Measurements from ENCODE around the gene HYAL3.

The HYAL3 gene, protein sequence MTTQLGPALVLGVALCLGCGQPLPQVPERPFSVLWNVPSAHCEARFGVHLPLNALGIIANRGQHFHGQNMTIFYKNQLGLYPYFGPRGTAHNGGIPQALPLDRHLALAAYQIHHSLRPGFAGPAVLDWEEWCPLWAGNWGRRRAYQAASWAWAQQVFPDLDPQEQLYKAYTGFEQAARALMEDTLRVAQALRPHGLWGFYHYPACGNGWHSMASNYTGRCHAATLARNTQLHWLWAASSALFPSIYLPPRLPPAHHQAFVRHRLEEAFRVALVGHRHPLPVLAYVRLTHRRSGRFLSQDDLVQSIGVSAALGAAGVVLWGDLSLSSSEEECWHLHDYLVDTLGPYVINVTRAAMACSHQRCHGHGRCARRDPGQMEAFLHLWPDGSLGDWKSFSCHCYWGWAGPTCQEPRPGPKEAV

DNA sequence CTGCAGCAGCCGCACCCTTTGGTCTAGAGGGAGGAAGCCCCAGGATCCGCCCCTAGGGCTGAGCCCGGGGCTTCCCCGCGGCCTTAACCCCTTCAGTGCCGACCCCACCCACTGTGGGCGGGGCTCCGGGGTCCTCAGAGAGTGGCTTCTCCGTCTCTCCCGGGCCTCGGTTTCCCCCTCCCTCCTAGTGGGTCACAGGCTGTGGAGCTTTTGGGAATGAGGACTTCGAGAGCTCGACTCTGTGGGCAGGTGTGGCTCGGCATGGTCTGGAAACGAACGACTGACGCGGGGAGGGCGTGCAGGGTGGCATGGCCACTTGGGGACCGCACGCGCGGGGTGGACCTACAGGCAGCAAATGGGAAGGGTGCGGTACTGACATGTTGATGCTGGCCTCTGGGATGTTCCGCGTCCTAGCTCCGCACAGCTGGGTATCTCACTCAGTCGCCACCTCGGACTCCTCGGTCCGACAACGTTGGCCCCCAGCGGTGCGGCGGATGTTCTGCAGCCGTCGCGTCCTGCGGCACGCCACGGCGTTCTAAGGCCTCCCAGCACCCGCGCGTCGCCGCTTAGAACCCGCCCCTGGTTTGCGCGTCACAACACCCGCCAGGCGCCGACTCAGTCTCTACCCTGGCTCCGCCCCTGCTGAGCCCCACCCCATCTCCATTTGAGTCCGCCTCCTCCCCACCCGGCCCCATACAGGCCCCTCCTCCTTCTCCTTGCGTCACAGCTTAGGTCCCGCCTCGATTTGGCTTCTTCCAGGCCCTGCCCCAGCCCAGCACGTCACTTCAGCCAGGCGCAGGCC lies at the start of gene HYAL3, which contains the start of gene NAA80:
Gene HYAL3, minus strand, starts transcription at position 570 of the 802 bp plus-strand sequence. CDS start 3,803 bp downstream, outside the sequence.
Gene NAA80, minus strand, starts transcription at position 570 of the 802 bp plus-strand sequence. CDS start 1,942 bp downstream, outside the sequence.
- peak; percentile 94 for DNase-seq (ENCODE audit: low read depth)

DNA sequence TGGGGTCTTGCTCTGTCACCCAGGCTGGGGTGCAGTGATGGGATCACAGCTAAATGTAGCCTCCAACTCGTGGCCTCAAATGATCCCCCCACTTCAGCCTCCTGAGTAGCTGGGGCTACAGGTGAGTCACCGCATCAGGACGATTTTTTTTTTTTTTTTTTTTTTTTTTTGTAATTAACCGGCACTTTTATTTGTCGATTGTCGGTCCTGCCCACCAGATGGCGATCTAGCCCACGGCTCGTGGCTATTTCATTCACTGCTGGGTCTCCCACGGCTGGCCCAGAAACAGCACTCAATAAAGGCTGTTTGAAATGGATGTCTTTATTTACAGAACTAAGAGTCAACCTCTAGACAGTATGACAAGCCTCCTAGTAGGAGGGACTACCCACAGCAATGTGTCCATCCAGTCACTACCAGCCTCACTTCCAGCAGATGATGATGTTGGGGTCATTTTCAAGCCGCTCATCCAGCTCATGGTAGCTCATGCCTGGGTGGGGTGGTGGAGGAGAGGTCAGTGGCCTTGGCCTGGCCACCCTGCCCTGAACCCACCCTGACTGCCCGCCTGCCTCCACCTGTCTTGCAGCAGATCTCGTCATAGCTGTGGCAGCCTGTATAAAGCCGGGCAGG lies 48.1 kb upstream of the HYAL3 start:
- no peak for DNase-seq (ENCODE audit: low read depth)

DNA sequence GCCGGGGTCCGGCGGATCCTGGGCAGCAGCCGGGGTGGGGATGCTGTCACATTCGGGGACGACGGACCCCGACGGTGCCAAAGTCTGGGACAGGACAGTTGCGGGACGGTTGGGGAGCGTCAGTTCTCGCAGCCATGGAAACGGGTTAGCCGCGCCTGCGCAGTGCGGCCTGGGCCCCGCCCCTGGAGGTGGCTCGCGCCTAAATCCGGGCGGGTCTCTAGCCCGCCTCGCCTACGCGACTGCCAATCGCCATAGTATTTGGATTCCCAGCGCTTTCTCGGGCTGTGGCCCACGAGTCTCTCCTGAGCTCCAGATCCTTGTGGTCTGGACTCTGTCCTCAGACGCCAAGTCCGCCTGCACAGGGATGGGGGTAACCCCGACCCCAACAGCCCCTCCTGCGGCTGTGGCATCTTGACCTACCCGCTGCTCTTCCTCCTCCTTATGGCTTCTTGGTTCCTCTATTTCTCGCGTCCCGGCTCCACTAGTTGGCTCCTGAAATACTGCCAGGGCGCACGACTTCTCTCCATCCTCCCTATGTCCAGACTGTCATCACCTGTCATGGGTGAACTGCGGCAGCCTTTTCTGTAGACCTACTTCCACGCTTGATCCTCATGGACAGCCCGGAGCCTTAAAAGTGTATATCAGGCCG lies 46.5 kb upstream of the HYAL3 start, which contains the start of gene ZMYND10:
Gene ZMYND10, minus strand, starts transcription at position 147 of the 649 bp plus-strand sequence. CDS start 153 bp downstream, outside the sequence.
- no peak for DNase-seq (ENCODE audit: low read depth)

DNA sequence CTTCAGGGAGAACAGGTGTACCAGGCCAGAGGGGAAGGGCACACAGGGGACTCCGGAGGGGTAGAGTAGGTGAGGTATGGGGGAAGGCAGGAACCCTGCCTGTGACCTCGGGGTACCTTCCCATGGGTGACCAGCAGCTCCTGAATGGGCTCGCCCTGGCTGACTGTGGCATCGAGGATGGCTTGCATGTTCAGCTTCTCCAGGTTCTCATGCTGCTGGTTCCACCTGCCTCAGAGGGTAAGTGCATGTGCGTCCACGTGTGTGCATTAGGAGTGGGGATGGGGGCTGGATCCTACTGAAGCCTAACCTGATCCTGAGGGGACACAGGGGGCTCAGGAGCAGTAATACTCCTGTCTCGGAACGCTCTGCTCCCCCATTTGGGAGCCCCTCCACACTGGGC lies 45.8 kb upstream of the HYAL3 start:
- no peak for DNase-seq (ENCODE audit: low read depth)

DNA sequence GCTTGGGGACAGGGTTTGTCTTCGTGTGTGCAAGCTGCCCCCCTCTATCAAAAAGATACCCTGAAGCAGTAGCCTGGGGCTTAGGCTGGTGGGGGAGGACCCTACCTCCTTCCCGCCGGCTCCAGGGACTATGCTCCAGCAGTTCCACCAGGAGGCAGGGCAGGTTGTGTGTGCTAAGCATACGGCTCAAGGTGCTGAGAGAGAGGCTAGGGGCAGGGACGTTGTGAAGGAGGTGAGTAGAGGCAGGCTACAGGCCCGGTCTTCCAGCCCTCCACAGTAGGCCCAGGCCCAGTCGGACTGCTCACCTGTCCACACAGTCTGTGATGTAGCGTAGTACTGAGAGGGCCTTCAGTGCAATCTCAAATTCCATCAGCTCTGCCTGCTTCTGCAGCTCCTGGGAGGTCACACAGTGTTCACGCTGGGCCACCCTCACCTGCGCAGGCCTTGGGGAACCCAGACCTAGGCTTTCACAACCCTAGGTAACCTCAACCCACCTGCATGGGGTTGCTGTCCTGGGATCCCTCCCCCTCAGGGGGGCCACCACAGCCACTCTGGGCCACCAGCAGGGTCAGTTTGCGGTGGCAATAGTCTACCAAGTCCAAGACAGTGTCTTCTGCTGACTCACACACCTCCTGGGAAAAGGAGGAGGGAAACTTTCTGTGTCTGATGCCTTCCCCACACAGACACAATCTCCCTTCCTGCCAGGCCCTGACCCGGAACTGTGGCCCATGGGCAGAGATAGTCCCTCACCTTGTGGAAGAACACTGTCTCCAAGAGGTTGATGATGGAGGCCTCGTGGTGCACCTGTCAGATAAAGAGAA lies 43.8 kb upstream of the HYAL3 start:
- DNase-seq (ENCODE audit: low read depth), result no peak

DNA sequence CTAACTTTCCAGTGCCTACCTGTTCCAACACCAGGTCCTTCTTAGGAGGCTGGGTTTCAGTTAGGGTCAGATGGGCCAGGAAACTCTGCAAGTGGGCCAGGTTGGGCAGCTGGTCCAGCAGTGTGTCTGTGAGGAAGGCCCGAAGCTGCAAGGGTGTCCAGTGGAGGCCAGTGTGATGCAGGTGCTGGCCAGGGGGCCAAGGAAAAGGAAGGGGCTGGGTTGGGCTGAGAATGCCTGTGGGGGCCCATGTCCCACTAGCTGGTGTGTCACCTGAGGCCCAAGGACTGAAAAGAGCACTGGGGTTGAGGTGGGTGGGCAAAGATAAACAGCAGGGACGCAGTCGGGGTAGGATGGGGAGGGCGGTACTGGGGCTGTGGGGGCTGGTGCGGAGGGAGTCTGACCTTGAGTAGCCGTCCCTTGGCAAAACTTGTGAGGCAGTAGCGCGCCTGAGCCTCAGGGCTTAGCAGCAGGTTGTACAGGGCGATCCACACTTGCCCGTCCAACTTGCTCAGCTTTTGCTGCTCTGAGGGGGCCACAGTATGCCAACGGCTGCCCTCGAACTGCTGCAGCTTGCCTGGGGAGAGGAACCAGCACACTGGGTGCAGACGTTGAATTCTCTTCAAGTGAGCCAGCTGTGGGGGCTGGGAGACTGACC lies 42.9 kb upstream of the HYAL3 start:
- DNase-seq (ENCODE audit: low read depth), result no peak

DNA sequence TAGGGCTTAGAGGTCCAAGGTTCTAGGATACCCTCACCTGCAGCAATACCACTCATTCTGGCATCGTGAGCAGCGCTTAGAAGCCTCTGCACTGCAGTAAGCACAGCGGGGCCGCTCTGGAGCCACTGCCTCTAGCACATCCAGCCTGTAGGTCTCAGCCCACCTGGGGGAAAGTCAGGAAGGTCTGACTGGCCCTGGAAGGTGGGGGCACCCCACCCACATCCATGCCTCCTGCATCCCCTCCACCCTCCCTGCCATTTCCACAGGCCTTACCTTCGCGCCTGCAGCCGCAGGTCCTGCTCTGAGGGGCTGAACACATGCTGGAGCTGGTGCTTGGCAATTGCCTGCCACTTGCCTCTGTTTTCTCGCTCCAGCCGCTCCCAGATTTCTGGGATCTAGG lies 42.3 kb upstream of the HYAL3 start:
- no peak for DNase-seq (ENCODE audit: low read depth)

DNA sequence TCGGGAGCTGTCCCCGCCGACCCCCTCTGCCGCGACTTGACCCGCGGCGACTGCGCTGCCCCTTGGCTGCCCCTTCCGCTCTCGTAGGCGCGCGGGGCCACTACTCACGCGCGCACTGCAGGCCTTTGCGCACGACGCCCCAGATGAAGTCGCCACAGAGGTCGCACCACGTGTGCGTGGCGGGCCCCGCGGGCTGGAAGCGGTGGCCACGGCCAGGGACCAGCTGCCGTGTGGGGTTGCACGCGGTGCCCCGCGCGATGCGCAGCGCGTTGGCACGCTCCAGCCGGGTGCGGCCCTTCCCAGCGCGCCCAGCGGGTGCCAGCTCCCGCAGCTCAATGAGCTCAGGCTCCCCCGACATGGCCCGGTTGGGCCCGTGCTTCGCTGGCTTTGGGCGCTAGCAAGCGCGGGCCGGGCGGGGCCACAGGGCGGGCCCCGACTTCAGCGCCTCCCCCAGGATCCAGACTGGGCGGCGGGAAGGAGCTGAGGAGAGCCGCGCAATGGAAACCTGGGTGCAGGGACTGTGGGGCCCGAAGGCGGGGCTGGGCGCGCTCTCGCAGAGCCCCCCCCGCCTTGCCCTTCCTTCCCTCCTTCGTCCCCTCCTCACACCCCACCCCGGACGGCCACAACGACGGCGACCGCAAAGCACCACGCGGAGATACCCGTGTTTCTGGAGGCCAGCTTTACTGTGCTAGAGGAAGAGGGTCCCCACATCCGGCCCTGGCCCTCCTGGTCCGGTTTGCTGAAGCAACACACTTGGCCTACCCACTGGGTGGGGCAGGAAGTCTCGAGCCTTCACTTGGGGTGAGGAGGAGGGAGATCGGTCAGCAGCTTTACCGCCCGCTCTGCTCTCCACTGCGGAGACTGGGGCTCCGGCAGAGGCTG lies 41.5 kb upstream of the HYAL3 start, which contains the start of gene RASSF1:
Gene RASSF1, minus strand, starts transcription at position 389 of the 882 bp plus-strand sequence. Its CDS starts 31 bp downstream, at position 358.
- no peak for DNase-seq (ENCODE audit: low read depth)

DNA sequence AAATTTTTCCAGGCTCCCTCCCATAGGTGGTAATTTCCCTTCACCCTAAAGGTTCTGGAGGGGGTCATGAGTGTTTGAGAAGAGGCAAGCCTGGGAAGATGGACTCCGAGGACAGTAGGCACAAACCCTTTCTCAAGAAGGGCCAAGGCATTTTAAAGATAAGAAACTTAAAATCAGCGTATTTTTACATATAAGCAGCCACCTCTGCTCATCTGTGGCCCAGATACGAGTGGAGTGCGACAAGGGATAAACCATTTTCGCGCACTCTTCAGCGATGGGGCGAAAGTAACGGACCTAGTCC lies 40.9 kb upstream of the HYAL3 start:
- DNase-seq (ENCODE audit: low read depth), result no peak

DNA sequence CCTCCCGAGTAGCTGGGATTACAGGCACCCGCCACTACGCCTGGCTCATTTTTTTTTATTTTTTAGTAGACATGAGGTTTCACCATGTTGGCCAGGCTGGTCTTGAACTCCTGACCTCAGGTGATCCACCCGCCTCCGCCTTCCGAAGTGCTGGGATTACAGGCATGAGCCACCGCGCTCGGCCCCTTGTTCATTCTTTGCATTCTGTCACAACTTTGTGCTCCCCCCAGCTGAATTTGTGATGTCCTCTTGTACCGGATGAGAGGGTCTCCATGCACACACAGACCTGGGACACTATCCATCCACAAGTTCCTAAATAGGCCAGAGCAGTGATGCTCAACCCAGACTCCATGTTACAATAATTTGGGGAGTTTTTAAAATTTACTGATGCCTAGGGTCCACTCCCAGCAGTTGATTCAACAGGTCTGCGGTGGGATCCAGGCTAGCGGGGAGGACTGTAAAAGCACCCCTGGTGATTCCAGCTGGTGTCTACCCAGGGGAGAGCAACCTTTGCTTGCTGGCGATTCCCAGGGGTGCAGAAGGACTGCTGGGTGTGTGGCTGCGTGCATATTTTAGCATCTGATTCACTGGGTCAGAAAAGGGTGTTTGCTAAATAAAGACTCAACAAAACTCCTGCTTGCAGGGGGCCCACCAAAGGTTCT lies 40.4 kb upstream of the HYAL3 start:
- DNase-seq (ENCODE audit: low read depth), result no peak

DNA sequence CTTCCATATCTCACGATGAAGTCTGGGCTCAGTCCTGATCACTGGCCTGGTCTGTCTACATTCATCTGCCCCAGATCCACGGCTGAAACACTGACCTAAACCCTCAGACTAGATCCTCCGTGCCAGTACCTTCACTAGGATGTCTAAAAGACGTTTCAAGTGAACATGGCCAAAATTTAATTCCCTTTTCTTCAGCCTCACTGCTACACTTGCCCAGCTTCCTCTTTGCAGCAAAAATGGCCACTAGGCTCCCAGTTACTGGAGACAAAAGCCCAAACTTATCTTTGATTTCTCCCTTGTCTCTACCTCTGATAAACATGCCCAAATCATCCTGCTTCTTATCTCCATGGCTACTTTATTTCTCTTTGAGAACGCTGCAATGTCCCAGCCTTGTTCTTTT lies 39.8 kb upstream of the HYAL3 start:
- DNase-seq (ENCODE audit: low read depth), result no peak

DNA sequence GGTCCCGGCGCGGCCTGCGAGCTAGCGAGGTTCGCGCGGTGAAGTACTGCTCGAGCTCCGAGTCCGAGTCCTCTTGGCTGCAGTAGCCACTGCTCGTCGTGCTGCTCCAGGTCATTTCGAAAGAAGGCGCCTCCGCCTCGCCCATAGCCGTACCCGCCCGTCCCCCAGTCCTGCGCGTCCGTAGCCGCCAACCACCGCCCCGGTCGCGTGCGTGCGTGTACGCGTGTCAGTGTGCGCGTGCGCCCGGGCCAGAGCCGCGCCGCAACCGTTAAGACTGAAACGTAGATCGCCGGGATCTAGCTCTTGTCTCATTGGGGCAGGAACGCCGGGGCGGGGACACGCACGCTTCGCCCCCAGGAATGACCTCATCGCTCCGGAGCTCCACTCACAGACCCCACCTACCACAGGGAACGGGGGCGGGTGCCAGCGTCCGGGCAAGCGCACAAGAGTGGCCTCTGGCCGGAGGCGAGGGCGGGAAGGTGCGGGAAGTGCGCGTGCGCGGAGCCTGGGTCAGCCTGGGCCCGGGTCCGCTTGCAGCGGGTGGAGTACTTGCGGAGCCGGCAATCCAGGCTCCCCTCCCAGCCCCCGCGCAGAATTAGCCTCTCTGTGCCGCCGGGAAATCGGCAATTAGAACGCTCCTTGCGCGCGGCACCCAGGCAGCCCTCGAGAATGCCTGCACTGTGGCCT lies 38.1 kb upstream of the HYAL3 start:
- DNase-seq (ENCODE audit: low read depth), result peak; percentile 85

DNA sequence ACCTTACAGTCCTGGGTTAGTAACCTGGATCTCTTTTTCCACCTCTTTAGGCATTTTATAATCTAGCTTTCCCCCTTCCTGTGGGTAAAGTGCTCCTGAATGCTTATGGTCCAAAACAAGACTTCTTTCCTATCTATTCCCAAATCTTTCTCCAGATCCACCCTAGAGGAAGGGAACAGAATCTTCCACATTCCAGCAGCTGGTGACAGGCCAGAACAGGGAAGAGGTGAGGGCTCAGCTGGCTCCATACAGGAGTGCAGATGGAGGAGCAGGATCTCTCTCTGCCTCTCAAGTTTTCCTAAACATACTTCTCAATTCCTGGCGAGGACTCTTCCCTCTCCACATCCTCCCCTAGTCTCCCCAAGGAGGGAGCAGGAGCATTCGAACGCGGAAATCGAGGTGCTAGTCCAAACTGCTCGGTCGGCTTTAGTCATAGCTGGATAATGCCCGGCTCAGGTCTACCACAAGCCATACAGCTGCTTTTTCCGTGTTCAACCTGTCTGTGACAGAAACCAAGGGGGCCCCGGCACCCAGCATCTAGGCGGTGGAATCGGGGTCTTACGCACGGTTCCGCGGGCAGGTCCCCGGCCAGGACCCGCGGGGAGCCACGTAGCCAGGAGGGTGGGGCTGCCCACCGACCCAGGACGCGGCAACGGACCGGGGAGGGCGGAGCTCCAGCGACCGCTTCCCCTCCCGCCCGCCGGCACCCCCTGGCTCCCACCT lies 37.4 kb upstream of the HYAL3 start:
- no peak for DNase-seq (ENCODE audit: low read depth)

DNA sequence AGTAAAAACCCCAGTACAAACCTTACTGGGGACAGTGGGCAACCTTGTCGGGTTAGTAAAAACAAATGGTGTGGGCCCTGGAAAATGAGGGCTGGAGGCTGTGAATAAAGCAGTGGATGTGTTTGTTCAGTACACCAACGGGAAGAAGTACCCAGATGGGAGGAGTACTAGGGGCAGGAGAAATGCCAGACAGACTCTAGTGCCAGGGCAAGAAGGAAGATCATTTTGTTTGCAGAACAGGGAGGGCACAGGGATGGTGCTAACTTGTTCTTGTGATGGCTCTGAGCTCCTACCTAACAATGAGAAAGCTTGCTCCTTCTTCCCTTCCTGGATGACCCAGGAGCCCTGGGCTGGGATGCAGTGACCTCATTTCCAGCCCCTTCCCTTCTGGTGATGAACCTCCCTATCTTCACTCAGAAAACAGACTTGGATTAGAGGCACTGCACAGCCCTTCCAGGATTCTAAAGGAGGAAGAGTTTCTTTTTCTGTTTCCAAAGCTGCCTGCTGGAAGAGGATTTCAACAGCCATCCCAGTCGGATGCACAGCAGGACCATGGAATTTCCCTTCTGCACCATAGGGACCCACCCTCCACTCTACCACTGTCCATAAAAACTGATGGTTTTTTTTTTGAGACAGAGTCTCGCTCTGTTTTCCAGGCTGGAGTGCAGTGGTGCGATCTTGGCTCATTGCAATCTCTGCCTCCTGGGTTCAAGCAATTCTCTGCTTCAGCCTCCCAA lies 35.3 kb upstream of the HYAL3 start:
- no peak for DNase-seq (ENCODE audit: low read depth)

DNA sequence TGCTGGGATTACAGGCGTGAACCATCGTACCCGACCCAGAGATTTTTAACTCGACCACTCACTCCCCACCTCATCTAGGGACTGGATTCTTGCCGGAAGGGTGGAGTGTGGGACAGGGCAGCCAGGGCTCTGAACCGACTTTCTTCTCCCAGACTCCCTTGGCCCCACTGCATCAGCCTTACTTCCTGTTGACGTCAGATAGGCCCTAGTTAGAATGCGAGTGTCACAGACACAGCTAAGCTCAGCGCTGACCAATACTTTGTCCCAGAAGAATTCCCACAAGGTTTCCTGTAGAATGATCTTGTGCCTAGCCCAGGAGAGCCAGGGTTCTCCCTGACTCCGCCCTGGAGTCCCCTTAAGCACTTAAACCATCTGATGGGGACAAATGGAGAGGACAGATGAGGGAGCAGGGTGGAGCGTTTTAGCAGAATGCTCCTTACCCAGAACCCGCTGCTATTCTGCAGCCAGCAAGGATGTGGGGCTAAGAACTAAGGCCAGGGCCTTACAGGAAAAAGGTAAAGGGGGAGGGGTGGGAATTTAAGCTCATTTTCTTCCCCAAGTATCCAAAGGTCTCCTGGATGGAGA lies 34.6 kb upstream of the HYAL3 start:
- no peak for DNase-seq (ENCODE audit: low read depth)

DNA sequence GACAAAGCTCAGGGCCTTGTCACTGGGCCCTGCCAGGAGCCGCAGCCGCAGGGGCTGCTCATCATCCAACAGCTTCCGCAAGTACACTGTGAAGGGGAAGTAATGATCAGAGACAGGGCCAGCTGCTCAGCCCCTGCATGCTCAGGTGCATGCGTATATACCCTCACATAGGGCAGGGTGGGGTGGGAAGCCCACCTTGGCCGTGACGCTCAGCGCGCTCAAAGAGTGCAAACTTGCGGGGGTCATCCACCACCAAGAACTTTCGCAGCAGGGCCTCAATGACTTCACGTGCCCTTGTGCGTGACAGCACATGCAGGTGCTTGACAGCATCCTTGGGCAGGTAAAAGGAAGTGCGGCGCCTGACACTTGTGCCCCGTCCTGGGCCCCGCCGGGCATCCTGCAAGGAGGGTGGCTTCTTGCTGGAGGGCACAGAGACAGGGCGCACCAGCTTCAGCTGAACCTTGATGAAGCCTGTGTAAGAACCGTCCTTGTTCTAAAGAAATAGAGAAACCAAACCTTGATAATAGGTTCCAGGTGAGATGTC lies 32.2 kb upstream of the HYAL3 start:
- DNase-seq (ENCODE audit: low read depth), result no peak
